Activated CD4-positive, CD25-positive, alpha-beta regulatory T cell treated with anti-CD3 and anti-CD28 coated beads, Interleukin-2, amount 50 U/mL, for 24 hours (primary cell): ENCODE results near the gene CFAP107.

Source experiments
- ATAC-seq, 2 donors: fragments of 150-1000 bp; cut with Tn5 transposase; one replicate each; pipeline ENCODE4 v1.10.0; 2021; ENCODE audit warnings: mild to moderate bottlenecking in 1 of 2, moderate library complexity in 1 of 2

Gene CFAP107

DNA sequence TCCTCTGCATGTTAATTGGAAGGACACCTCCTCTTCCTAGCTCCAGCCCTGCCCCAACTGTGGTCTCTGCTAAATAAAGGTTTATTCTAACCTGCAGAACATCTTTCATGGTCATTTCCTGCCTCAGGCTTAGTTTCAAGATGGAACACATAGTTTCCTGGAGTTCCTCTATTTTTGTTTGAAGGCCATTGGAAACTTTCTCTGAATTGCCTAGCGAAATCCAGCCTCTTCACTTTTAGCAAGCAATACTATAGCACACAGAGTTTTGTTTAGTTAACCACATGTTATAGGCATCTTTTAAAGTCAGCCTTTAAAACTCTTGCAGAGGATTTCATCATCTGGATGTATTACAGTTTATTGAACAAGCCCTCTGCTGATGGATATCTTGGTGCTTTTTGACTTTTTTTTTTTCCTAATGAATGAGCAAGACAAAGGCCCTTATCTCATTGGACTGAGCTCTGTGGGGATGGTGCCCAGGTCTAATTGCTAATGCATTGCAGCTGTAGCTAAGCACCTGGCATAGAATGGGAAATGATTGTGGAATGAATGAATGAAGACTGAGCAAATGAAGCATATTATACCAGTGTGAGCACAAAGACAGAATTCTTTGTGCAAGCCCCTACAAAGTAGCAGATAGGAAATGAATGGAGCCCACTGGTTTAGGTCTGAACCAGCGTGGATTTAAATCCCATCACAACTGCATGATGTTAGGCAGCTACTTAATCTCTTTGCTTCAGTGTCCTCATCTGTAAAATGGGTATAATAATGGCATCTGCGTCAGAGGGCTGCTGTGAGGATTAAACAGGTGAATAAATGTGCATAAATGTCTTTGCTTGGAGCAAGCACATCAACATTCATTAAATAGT lies 641 bp upstream of the CFAP107 start:
- ATAC-seq, result no peak

DNA sequence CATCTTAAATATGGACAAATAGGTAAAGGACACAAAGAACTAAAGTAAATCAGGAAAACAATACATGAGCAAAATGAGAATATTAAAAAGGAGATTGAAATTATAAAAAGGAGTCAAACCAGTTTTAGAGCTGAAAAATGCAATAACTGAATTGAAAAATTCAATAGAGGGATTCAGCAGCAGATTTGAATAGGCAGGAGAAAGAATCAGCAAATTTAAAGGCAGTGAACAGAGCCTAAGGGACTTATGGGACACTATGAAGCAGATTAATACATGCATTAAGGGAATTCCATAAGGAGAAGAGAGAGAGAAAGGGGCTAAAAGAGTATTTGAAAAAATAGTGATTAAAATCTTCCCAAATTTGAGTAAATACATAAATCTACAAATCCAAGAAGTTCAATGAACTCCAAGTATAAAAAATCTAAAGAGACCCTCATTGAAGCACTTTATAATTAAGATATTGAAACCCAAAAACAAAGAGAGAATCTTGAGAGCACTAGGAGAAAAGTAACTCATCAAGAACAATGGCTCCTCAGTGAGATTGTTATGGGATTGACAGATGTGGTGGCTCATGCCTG lies 2.9 kb downstream of the CFAP107 start:
- no peak for ATAC-seq

DNA sequence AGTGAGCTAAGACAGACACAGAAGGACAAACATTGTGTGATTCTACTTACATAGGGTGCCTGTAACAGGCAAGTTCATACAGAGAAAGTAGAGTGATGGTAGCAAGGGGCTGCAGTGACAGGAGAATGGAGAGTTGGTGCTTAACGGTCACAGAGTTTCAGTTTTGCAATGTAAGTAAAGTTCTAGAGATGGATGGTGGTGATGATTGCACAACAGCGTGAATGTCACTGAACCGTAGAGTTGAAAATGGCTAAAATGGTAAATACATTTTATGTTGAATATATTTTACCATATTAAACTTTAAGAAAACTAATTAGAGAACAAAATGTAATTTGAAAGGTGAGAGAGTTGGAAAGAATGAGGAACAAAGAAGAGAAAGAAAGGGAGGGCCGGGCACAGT lies 8.7 kb downstream of the CFAP107 start:
- no peak for ATAC-seq

DNA sequence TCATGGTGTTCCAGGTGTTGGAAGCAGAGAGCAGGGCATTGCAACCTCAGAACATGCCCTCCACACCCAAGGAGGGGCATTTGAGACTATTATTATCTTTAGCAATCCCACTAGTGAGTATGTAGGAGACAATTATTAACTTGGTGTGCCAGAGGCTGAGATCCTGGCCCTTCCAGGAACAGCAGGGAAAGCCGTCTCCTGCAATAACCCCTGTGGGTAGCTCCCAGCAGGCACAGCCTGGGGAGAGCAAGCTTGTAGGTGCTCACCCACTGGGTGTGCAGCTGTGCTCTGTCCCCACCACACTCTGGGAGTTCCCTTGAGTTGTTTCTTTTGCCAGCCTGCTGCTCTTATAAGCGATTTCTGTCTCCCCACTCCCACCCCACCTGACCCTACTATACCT lies 10.3 kb downstream of the CFAP107 start:
- no peak for ATAC-seq

DNA sequence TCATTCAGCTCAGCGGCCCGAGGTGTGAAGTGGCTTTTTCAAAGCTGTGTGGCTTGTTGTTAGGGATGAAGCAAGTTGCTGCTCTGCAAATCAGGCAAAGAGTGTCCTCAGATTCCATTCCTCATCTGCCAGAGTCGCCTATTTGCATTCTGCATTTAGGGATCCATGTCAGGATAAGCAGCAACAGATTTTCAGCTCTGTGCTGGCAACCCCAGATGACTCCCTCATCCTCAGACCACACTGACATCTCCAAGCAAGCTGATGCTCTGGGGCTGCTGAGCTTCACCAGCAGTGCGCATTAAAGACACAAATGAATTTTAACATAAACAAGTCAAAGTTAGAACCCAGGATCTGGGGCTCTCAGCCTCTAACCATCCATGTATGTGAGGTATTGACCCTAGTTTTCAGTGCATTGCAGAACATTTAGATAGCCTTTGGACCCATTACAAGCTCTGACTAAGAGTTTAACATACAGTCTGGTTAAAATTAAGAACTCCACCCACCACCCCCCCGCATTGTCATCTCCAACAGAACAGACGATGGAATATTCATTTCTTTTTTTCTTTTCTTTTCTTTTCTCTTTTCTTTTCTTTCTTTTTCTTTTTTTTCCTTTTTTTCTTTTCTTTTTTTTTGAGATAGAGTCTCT lies 10.9 kb downstream of the CFAP107 start:
- ATAC-seq, result no peak

DNA sequence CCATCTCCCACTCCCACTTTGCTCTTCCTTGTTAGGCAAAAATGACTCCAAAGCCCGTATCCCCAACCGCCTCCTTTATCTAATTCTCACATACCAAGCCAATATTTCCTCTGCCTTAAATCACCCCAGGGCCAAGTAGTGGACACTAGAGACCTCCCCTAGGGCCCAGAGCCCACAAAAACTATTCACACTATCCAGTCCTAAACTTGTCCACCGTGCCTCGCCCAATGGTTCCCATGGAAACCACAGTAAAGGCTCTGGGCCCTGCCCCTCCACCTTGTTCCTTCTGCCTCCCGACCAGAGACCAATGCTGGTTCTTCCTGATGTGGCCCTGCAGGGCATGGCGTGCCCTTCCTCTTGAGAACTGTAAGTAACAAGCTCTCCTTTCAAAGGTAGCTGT lies 11.8 kb downstream of the CFAP107 start:
- no peak for ATAC-seq

DNA sequence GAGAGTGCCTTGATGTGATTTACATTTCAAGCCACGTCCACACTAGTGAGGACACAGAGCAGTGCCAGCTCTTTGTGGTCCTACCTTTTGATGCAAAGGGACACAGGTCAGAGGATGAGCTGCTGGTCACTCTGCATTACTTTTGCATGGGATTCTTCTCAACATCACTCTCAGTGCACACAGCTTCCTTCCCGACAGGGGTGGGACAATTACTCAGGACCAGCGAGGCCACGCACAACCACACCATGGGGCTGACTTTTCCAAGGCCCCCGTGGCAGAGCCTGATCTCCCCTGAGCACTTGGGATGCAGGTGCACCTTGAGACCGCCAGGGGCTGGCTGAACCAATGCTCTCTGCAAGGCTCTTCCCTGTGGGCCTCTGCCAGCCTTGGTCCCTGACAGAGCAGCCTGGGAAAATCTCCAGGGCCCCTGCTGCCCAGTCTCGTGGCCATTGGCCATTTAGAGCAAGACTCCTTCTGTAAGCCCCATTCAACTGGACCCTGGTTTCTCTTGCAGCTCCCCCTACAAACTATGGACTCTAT lies 14.3 kb downstream of the CFAP107 start:
- no peak for ATAC-seq

DNA sequence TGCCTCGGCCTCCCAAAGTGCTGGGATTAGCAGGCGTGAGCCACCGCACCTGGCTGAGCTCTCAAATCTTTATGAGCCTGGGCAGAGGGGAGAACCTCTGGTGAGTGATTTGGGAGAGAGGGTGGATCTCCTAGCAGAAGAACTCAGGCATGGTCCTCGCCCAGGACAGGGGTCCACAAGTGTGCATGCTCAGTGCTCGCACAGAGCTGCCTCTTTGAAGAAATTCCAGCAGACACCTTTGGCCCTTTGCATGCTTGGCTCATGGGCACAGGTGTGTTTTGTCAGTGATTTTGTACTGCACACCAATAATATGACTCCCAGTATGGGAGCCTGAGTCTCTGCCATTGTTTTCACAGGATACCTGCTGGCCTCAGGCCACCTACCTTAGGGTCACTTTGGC lies 15.8 kb downstream of the CFAP107 start:
- no peak for ATAC-seq

DNA sequence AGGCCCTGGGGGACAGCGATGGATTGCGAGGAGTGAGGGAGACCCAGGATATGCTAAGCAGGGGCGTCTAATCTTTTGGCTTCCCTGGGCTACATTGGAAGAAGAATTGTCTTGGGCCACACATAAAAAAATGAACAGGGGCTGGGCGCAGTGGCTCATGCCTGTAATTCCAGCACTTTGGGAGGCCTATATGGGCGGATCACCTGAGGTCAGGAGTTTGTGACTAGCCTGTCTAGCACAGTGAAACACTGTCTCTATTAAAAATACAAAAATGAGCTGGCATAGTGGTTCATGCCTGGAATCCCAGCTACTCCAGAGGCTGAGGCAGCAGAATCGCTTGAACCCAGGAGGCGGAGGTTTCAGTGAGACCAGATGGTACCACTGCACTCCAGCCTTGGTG lies 16.8 kb downstream of the CFAP107 start:
- no peak for ATAC-seq

DNA sequence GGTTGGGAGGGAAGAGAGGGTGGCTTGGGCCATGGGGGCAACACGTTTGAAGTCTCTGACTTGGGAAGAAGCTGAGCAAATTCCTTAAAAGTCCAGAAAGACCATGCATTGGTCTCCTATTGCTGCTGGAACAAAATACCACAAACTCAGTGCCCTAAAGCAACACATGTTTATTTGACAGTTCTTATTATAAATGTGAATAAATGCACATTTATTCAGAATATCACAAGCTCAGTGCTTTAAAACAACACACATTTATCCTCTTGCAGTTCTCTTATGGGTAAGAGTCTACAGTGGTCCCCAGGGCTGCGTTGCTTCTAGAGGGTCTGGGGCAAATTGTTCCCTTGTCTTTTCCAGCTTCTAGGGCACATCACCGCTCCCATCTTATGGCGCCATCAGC lies 17.5 kb downstream of the CFAP107 start:
- ATAC-seq, result no peak

DNA sequence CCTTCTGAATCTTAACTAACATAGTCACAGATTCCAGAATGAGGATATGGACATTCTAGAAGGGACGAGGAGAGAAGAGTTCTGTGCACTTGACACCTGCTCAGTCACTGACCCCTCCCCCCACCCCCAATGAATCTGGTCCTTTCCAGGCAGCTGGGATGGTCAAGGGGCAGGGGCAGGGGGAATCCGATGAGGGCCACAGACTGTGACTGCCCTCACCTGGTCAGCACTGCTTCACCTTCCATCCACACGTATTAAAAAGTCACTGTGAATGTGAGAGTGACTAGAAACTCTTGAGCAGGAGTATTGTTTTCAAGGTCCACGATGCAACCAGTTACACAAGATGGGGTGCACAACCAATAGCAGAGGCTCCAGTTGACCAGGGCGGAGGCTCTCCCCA lies 18.0 kb downstream of the CFAP107 start:
- ATAC-seq, result no peak

DNA sequence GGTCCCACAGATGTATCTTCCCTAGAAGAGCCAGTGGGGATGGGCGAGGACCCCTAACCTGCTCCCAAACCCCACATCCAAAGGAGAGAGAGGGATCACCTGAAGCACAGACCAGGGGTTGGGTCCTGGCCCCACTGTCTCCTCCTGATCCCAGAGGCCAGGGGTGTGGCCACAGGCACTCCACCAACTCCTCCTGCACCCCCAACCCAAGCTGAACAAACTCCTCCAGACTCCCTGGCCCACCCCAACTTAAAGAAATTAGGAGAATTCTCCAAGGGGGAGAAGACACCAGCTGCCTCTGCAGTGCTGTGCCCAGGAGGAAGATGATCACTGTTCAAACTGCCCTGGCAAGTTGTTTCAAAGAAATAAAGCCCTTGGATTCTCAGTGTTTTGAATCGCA lies 23.0 kb downstream of the CFAP107 start:
- ATAC-seq, result no peak

DNA sequence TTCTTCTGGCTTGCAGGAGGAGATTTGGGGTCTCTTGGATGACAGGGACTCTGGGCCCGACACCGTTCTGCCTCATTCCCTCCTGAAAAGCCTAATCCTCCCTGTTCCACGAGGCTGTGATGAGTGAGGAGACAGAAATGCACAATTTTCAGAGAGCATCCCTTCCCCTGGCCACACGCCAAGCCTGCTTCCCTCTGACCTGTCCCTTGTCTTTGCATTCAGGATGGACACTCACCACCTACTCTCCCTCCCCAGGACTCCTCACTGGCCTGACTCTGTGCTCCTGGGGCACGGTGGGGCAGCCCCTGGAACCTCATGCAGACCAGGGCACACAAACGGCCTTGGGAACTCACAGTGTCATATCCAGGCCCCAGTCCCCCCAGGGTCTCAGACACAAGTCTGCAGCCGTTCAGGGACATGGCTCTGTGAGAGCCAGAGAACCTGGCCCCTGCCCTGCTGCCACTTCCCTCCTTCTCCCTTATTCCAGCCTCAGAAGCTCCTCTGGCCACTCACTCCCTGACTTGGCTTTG lies 24.0 kb downstream of the CFAP107 start:
- ATAC-seq, result no peak

DNA sequence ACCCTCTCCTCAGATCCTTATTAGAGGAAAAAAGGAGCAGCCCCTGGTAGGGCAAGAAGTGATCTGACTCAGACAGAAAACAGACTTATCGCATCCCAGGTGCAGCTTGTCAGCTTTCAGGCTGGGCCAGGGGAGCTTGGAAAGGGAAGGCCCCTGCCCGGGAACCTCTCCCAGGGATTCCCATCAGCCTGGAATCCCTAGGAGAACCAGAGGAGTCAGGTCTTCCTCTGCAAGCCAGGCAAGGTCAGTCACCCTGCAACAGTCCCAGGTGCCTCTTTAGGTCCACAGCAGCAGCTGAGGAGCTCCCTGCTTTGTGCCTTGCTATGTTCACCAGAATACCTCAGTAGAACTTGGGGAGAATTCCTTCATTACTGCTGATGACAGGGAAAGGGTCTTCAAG lies 24.6 kb downstream of the CFAP107 start:
- ATAC-seq, result no peak

DNA sequence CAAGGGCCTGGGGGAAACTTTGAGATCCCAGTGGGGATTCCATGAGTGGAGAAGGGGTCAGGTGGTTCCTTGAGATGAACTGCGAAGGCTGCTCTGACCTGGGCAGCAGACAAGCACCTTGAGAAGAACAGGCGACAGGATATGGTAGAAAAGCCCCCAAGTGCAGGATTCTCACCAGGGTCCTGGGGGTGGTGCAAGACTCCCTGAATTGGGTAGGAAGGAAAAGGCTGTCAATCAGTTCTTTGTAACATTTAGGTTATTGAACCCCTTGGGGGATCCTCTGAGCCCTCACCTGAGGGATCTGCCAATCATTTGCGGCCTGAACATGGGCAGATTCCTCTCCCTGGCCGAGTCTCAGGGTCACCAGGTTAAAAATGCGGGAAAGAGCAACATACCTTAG lies 25.2 kb downstream of the CFAP107 start:
- ATAC-seq, result no peak

DNA sequence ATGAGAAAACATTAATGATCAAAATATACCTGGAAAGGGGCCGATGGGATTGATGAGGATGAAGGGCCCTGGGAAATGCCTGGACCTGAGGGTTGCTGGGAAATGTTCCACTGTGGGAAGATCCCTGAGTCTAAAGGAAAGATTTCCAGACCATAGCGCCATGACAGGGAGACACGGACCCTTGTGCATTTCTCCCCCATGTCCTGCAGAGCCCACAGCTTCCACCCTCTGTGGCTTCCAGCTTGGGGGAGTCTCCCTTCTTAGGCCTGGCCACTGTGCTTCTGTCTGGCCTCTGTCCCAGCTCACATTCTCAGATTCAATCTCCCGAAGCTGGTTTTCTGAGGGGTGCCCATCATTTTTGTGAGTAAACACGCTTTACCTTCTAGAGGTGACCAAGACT lies 26.5 kb downstream of the CFAP107 start:
- no peak for ATAC-seq

DNA sequence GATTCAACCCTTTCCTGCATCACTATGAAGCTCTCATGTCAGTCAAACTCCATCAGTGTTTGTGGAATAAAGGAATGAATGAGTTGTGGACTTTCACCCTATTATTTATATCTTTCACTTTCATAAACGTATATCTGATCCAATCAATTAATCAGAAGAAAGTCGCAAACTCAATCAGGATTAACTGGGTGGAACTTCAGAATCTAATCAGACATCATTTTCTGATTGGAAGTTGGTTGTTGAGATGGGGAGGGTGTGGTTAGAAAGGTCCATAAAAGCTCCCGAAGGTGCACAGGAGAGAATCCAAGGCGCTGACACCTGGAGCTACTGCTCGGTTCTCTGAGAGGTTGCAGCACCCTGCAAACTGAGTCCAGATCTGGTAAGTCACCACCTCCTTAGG lies 27.4 kb downstream of the CFAP107 start, which contains the start of gene PRAMEF12:
Gene PRAMEF12, plus strand, starts transcription at position 301 of the 400 bp plus-strand sequence. CDS start 1,130 bp downstream, outside the sequence.
- no peak for ATAC-seq

DNA sequence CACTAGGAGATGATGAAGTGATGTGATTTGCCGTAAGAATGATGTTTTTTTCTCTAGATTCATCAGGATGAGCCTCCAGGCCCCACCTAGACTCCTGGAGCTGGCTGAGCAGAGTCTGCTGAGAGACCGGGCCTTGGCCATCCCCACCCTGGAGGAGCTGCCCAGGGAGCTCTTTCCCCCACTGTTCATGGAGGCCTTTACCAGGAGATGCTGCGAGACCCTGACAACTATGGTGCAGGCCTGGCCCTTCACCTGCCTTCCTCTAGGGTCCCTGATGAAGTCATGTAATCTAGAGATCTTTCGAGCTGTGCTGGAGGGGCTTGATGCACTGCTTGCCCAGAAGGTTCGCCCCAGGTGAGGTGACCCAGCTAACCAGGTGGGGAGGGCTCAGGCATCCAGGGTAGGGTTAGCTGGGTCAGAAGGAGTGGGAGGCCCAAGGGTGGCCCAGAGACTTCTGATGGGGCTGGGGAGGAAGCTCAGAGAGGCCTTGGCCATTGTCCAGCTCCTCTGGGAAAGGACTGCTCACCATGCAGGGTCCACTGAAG lies 28.9 kb downstream of the CFAP107 start:
- ATAC-seq, result no peak

DNA sequence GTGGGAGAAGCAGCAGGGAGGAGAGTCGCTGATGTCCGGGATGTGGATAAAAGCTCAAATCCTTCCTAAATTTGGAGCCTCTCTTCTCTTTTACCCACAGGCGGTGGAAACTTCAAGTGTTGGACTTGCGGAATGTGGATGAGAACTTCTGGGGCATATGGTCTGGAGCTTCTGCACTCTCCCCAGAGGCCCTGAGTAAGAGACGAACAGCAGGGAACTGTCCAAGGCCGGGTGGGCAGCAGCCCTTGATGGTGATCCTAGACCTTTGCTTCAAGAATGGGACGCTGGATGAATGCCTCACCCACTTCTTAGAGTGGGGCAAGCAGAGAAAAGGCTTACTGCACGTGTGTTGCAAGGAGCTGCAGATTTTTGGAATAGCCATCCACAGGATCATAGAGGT lies 29.4 kb downstream of the CFAP107 start:
- no peak for ATAC-seq

DNA sequence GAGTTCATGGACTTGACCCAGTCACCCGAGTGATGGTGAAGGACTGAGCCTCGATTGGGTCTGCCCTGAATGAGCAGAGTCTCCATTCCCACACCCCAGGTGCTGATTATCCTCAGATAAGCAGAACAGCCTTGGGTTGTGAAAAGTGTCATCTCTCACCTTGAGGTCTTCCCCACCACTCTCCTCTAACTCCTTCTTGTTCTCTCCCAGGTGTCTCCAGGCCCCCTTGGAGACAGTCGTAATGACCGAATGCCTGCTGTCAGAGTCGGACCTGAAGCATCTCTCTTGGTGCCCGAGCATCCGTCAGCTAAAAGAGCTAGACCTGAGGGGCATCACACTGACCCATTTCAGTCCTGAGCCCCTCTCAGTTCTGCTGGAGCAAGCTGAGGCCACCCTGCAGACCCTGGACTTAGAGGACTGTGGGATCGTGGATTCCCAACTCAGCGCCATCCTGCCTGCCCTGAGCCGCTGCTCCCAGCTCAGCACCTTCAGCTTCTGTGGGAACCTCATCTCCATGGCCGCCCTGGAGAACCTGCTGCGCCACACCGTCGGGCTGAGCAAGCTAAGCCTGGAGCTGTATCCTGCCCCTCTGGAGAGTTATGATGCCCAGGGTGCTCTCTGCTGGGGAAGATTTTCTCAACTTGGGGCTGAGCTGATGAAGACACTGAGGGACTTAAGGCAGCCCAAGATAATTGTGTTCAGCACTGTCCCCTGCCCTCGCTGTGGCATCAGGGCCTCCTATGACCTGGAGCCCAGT lies 31.0 kb downstream of the CFAP107 start:
- no peak for ATAC-seq

DNA sequence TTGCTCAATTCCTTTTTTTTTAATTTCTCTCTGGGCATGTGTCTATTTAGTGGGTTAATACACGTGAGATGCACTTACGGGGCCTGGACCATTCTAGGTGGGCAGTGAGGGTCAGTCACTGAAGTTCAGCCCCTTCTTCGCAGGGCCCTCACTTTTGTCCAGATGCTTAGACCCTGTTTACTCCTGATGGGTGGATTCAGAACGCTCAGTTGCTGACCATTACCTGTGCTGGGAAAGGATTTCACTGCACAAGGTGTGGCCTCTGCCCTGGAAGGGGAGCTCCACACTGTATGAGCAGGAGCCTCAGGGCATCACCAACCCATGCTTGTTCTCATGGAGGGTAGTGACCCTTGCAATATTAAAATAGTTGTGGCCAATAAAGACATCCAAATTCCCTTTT lies 32.1 kb downstream of the CFAP107 start:
- ATAC-seq, result no peak

DNA sequence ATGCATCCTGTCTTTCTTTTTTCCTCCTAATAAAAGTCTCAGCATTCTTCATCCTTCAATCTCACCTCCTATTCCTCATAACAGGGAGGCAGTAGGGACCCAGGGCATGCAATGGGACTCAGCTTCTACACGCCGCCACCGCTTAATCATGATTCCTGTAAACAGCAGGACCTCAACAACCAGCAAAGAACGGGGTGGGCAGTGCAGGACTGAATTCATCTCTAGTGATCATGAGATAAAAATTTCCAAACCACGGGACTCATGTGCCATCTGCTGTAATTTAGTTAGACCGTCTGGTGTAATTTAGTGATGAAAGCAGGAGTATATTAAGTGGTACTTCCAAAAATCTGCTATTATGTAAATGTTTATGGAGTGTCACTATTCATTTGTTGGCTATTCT lies 32.9 kb downstream of the CFAP107 start:
- ATAC-seq, result no peak
